Measurements from ENCODE around the gene TKTL1.

DNA sequence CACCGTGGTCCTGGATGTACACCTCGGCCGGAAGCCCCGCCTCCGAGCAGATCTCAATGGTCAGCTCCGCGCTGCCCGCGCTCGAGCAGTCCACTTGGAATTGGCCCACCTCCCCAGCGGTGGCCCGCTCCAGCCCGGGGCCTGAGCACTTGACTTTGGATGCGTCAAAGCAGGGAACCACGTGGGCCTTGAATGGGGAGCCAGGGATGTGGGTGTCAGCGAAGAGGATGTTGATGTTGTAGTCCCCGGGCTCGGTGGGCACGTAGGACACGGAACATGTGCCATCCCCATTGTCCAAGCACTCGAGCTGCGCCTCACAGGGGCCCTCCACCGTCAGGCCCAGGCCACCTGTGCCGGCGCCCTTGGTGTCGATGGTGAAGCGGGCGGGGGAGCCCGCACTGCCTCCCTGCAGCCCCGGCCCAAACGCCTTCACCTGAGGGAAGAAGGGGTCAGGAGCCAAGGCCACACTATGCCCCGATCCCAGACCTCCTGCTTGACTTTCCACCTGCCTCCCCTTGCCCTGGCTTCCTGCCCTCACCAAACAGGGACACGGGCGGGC, 64.6 kb downstream of the TKTL1 start:
- TF ChIP-seq, protein P1, sequence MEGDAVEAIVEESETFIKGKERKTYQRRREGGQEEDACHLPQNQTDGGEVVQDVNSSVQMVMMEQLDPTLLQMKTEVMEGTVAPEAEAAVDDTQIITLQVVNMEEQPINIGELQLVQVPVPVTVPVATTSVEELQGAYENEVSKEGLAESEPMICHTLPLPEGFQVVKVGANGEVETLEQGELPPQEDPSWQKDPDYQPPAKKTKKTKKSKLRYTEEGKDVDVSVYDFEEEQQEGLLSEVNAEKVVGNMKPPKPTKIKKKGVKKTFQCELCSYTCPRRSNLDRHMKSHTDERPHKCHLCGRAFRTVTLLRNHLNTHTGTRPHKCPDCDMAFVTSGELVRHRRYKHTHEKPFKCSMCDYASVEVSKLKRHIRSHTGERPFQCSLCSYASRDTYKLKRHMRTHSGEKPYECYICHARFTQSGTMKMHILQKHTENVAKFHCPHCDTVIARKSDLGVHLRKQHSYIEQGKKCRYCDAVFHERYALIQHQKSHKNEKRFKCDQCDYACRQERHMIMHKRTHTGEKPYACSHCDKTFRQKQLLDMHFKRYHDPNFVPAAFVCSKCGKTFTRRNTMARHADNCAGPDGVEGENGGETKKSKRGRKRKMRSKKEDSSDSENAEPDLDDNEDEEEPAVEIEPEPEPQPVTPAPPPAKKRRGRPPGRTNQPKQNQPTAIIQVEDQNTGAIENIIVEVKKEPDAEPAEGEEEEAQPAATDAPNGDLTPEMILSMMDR (IDR thresholded peaks at IDR 0.05): no peak
- TF ChIP-seq POLR2A (IDR thresholded peaks at IDR 0.05): no peak
